ENCODE data around the gene CAPN8.

The CAPN8 gene

DNA sequence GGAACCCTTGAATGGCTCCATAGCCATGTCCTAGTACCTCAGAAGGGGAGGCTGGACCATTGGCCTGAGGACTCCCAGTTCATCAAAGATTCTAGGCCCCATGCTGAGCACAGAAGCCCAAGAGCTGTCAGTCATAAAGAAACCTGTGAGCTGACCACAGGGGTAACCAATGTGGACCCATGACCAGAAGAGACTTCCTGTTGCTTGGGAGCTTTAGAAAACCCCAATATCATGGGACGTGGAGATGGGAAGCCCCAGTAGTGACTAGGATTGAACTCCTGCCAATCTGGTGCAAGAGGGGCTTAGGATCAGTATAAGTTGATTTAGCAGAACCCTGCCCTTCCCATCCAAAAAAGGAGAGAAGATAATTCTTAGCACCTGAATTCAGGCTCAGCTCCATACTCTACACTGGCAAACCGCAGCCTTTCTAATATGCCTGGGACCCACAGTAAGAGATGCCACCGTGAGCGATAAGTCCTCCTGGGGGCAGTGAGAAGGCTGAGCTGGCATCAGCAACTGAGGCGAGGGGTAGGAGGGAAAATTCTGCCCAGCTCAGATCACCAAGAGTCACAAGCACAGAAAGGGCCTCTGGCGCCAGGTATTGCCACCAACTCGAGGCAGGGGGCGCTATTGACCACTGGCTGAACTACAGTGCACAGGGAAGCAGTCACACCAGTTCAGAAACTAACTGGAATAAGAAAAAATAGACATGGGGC, 108.9 kb downstream of the CAPN8 start:
- Histone ChIP-seq H3K4me3 (ENCODE audit: low read length in 2 of 2) (no peak overlapping the region), H3K36me3 (ENCODE audit: control insufficient read depth in 2 of 2, insufficient read depth in 2 of 2, low read length in 2 of 2) (peaks cover 0 to 5% of the 10 kb centered on the region in 2 donors), H3K9ac (ENCODE audit: low read depth in 1 of 2, low read length in 2 of 2) (no peak overlapping the region), H3K27ac (ENCODE audit: low read depth in 2 of 2, low read length in 2 of 2) (no peak overlapping the region), H3K27me3 (ENCODE audit: control insufficient read depth in 2 of 2, insufficient read depth in 2 of 2, low read length in 2 of 2) (no peaks in the 10 kb centered on the region), H3K4me1 (ENCODE audit: control insufficient read depth in 2 of 2, insufficient read depth in 2 of 2, low read length in 2 of 2) (no peaks in the 10 kb centered on the region), H3K9me3 (ENCODE audit: control insufficient read depth in 2 of 2, low read length in 2 of 2) (no peaks in the 10 kb centered on the region)

DNA sequence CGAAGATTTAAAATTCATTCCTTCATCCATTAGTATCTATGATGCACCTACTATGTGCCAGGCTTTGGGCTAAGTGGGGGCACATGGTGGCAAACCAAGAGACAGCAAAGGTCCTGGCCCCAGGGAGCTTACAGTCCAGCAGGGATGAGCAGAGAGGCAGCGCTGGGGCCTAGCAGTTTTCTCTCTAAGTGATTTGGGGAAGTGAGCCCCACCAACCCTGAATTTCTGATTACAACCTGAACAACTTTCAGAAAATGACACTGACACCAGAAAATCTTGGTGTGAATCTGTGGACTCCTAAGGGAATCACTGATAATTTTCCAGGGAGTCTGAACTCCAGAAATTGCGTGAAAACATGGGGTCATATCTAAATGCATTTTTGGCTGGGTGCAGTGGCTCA, 111.5 kb downstream of the CAPN8 start:
- Histone ChIP-seq H3K27me3 (ENCODE audit: control insufficient read depth in 2 of 2, insufficient read depth in 2 of 2, low read length in 2 of 2) (no peaks in the 10 kb centered on the region), H3K4me1 (ENCODE audit: control insufficient read depth in 2 of 2, insufficient read depth in 2 of 2, low read length in 2 of 2) (peaks cover 8 to 9% of the 10 kb centered on the region in 2 donors), H3K4me3 (ENCODE audit: low read length in 2 of 2) (no peak overlapping the region), H3K9me3 (ENCODE audit: control insufficient read depth in 2 of 2, low read length in 2 of 2) (no peaks in the 10 kb centered on the region), H3K9ac (ENCODE audit: low read depth in 1 of 2, low read length in 2 of 2) (no peak overlapping the region), H3K27ac (ENCODE audit: low read depth in 2 of 2, low read length in 2 of 2) (no peak overlapping the region), H3K36me3 (ENCODE audit: control insufficient read depth in 2 of 2, insufficient read depth in 2 of 2, low read length in 2 of 2) (peaks cover 0 to 5% of the 10 kb centered on the region in 2 donors)

DNA sequence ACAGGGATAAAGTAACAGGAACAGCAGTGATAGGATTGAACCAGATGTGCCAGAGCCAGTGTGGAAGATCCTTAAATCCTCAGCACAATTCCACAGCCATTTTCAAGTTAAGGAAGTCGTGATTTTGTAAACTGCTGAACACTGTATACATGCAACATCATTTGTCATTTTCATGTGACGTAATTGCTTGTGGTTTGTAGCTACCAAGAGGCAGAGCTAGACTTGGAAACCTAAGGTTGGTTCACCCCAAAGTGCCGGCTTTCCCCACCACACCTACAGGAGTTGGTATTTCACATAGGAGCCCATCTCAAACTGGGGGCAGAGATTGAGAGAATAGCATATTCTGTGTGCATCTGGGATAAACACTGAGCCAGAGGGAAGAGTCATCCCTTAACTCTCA, 113.9 kb downstream of the CAPN8 start:
- no peak overlapping the region for H3K4me3 ChIP-seq (ENCODE audit: low read length in 2 of 2)
- H3K36me3 ChIP-seq (ENCODE audit: control insufficient read depth in 2 of 2, insufficient read depth in 2 of 2, low read length in 2 of 2): no peaks in the 10 kb centered on the region
- no peaks in the 10 kb centered on the region for H3K27me3 ChIP-seq (ENCODE audit: control insufficient read depth in 2 of 2, insufficient read depth in 2 of 2, low read length in 2 of 2)
- H3K4me1 ChIP-seq (ENCODE audit: control insufficient read depth in 2 of 2, insufficient read depth in 2 of 2, low read length in 2 of 2): peaks cover 8 to 9% of the 10 kb centered on the region in 2 donors
- no peaks in the 10 kb centered on the region for H3K9me3 ChIP-seq (ENCODE audit: control insufficient read depth in 2 of 2, low read length in 2 of 2)
- H3K9ac ChIP-seq (ENCODE audit: low read depth in 1 of 2, low read length in 2 of 2): no peak overlapping the region
- H3K27ac ChIP-seq (ENCODE audit: low read depth in 2 of 2, low read length in 2 of 2): no peak overlapping the region

DNA sequence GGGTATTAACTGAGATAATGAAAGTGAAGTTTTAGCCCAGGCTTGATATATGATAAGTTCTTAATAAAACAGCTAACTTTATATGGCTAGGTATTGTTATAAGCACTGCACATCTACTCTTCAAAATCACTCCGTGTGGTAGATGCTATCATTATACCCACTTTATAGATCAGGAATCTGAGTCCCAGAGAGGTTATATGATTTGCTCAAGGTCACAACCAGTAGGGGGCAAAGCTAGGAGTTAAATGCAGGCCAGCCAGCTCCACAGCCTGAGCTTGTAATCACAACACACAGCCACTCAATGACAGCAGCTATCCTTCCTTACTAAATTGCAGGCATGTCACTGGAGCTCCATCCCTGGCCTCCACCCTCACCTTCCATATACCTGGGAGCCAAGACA, 115.8 kb downstream of the CAPN8 start:
- Histone ChIP-seq H3K4me1 (ENCODE audit: control insufficient read depth in 2 of 2, insufficient read depth in 2 of 2, low read length in 2 of 2) (peaks cover 8 to 14% of the 10 kb centered on the region in 2 donors), H3K9ac (ENCODE audit: low read depth in 1 of 2, low read length in 2 of 2) (no peak overlapping the region), H3K27ac (ENCODE audit: low read depth in 2 of 2, low read length in 2 of 2) (no peak overlapping the region), H3K9me3 (ENCODE audit: control insufficient read depth in 2 of 2, low read length in 2 of 2) (no peaks in the 10 kb centered on the region), H3K36me3 (ENCODE audit: control insufficient read depth in 2 of 2, insufficient read depth in 2 of 2, low read length in 2 of 2) (no peaks in the 10 kb centered on the region), H3K4me3 (ENCODE audit: low read length in 2 of 2) (no peak overlapping the region), H3K27me3 (ENCODE audit: control insufficient read depth in 2 of 2, insufficient read depth in 2 of 2, low read length in 2 of 2) (no peaks in the 10 kb centered on the region)

DNA sequence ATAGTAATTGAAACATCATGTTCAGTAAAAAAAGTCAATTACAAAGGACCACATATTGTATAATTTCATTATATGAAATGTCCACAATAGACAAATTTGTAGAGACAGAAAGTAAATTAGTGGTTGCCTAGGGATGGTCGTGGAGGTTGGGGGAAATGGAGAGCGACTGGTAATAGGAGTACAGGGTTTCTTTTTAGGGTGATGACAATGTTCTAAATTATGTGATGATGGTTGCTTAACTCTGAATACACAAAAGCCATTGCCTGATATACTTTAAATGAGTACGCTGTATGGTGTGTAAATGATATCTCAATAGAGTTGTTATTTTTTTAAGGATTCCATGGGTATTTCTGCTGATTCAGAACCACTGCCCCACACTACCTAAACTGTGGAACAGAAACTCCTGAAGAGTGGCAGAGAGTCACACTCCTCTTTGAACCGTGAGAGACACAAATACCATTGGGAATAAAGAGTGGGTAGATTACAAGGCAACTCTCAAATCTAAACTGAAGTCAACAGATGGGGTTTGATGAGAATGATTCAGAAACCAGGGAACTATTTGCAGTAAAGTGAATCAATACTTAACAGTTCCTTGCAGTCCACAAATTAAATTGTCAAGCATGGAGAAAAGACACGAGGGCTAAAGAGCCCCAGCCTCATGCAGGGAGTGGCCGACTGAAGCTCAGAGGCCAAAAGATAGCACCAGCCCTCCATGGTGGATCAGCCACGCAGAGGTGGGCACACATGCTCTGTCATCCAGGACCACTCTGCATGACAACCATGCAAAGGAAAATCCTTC, 118.0 kb downstream of the CAPN8 start:
- no peak overlapping the region for H3K27ac ChIP-seq (ENCODE audit: low read depth in 2 of 2, low read length in 2 of 2)
- no peaks in the 10 kb centered on the region for H3K27me3 ChIP-seq (ENCODE audit: control insufficient read depth in 2 of 2, insufficient read depth in 2 of 2, low read length in 2 of 2)
- peaks cover 8 to 14% of the 10 kb centered on the region in 2 donors for H3K4me1 ChIP-seq (ENCODE audit: control insufficient read depth in 2 of 2, insufficient read depth in 2 of 2, low read length in 2 of 2)
- no peaks in the 10 kb centered on the region for H3K9me3 ChIP-seq (ENCODE audit: control insufficient read depth in 2 of 2, low read length in 2 of 2)
- H3K36me3 ChIP-seq (ENCODE audit: control insufficient read depth in 2 of 2, insufficient read depth in 2 of 2, low read length in 2 of 2): no peaks in the 10 kb centered on the region
- H3K4me3 ChIP-seq (ENCODE audit: low read length in 2 of 2): no peak overlapping the region
- H3K9ac ChIP-seq (ENCODE audit: low read depth in 1 of 2, low read length in 2 of 2): no peak overlapping the region

DNA sequence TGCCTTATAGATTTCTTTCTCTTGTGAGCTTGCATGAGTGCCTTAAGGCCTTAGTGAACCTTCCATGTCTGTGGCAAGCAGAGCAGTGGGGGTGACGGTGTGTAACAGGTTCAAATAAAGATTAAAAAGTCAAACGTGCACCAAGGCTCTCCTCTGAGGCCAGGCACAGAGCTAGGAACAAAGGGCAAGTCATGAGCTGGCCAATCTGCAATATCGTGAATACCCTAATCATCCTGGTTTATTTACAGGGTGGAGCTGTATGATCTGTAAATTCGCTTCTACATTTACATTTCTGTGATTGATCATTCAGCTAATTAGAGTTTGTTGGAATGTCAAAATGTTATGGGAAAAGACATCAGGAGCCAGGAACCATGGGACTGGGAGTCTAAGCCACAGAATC, 120.2 kb downstream of the CAPN8 start:
- H3K4me1 ChIP-seq (ENCODE audit: control insufficient read depth in 2 of 2, insufficient read depth in 2 of 2, low read length in 2 of 2): peaks cover 8 to 10% of the 10 kb centered on the region in 2 donors
- no peak overlapping the region for H3K27ac ChIP-seq (ENCODE audit: low read depth in 2 of 2, low read length in 2 of 2)
- H3K27me3 ChIP-seq (ENCODE audit: control insufficient read depth in 2 of 2, insufficient read depth in 2 of 2, low read length in 2 of 2): no peaks in the 10 kb centered on the region
- no peak overlapping the region for H3K4me3 ChIP-seq (ENCODE audit: low read length in 2 of 2)
- no peak overlapping the region for H3K9ac ChIP-seq (ENCODE audit: low read depth in 1 of 2, low read length in 2 of 2)
- no peaks in the 10 kb centered on the region for H3K36me3 ChIP-seq (ENCODE audit: control insufficient read depth in 2 of 2, insufficient read depth in 2 of 2, low read length in 2 of 2)
- no peaks in the 10 kb centered on the region for H3K9me3 ChIP-seq (ENCODE audit: control insufficient read depth in 2 of 2, low read length in 2 of 2)

DNA sequence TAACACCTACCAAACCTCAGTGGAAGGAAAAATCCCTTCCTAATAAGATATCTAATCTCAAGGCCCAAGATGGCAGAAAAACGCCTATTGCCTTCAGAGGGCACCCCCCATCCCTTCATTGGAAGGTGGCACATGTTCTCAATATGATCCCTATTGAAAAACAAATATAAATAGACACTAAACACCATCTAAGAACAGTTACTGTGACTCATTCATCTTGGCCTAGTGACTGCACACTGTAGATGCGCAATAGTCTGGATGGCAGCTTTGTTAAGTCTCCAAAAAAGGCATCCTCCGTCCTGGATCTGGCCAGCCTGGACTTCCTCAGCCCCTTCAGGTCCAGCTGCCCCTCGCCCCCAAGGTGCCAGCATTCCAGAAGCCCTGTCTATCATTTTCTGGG, 121.9 kb downstream of the CAPN8 start:
- H3K4me1 ChIP-seq (ENCODE audit: control insufficient read depth in 2 of 2, insufficient read depth in 2 of 2, low read length in 2 of 2): peaks cover 0 to 5% of the 10 kb centered on the region in 2 donors
- no peaks in the 10 kb centered on the region for H3K36me3 ChIP-seq (ENCODE audit: control insufficient read depth in 2 of 2, insufficient read depth in 2 of 2, low read length in 2 of 2)
- H3K9ac ChIP-seq (ENCODE audit: low read depth in 1 of 2, low read length in 2 of 2): no peak overlapping the region
- H3K27ac ChIP-seq (ENCODE audit: low read depth in 2 of 2, low read length in 2 of 2): no peak overlapping the region
- H3K4me3 ChIP-seq (ENCODE audit: low read length in 2 of 2): no peak overlapping the region
- peaks cover 0 to 4% of the 10 kb centered on the region in 2 donors for H3K27me3 ChIP-seq (ENCODE audit: control insufficient read depth in 2 of 2, insufficient read depth in 2 of 2, low read length in 2 of 2)
- H3K9me3 ChIP-seq (ENCODE audit: control insufficient read depth in 2 of 2, low read length in 2 of 2): no peaks in the 10 kb centered on the region

DNA sequence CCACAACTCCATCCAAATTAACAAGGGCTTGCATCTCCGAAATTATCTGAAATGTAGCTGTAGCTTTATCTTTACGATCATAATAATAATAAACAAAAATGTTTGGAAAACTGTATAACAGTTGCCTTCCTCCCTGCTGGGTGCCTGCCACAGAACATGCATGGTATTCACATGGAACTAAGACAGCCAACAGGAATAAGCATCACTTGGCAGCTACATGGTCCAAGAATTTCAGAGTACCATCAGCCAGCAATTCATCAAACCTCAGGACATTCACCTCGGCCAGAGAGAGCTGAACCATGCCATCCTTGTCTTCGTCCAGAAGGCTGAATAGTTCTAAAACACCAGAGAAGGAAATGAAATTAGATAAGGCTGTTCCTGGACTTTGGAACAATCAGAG, 122.7 kb downstream of the CAPN8 start:
- no peaks in the 10 kb centered on the region for H3K36me3 ChIP-seq (ENCODE audit: control insufficient read depth in 2 of 2, insufficient read depth in 2 of 2, low read length in 2 of 2)
- no peak overlapping the region for H3K27ac ChIP-seq (ENCODE audit: low read depth in 2 of 2, low read length in 2 of 2)
- H3K9ac ChIP-seq (ENCODE audit: low read depth in 1 of 2, low read length in 2 of 2): no peak overlapping the region
- no peak overlapping the region for H3K4me3 ChIP-seq (ENCODE audit: low read length in 2 of 2)
- no peaks in the 10 kb centered on the region for H3K9me3 ChIP-seq (ENCODE audit: control insufficient read depth in 2 of 2, low read length in 2 of 2)
- H3K27me3 ChIP-seq (ENCODE audit: control insufficient read depth in 2 of 2, insufficient read depth in 2 of 2, low read length in 2 of 2): peaks cover 0 to 4% of the 10 kb centered on the region in 2 donors
- H3K4me1 ChIP-seq (ENCODE audit: control insufficient read depth in 2 of 2, insufficient read depth in 2 of 2, low read length in 2 of 2): peaks cover 0 to 5% of the 10 kb centered on the region in 2 donors

DNA sequence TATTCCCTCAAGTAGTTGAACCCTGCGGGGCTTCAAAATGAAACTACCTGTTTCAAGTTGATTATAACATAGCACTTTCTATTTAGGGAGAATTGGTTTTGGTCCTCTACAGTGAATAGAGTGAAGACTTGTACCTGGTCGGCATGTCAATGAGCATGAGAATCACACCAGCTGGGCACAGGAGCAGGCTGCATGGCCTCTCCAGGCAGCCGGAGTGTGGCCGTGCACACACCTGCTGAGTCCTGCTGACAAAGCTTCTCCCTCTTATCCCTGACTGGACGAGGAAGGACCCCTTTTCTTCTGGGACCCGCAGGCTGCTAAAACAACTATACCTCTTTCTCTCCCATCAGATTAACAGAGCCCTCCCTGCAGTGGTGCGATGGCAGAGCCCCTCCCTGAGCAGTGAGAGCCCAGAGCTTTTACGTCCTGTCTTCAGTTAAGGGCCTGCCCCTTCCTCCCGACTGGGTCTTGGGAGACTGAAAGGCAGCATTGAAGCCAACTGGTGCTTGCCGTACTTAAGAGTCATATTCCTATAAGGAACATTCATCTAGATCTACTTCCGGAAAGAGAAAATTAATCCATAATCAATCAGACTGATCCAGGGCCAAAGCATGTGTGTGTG, 124.9 kb downstream of the CAPN8 start:
- Histone ChIP-seq H3K27me3 (ENCODE audit: control insufficient read depth in 2 of 2, insufficient read depth in 2 of 2, low read length in 2 of 2) (peaks cover 0 to 4% of the 10 kb centered on the region in 2 donors), H3K4me1 (ENCODE audit: control insufficient read depth in 2 of 2, insufficient read depth in 2 of 2, low read length in 2 of 2) (peaks cover 0 to 5% of the 10 kb centered on the region in 2 donors), H3K9ac (ENCODE audit: low read depth in 1 of 2, low read length in 2 of 2) (no peak overlapping the region), H3K9me3 (ENCODE audit: control insufficient read depth in 2 of 2, low read length in 2 of 2) (no peaks in the 10 kb centered on the region), H3K36me3 (ENCODE audit: control insufficient read depth in 2 of 2, insufficient read depth in 2 of 2, low read length in 2 of 2) (no peaks in the 10 kb centered on the region), H3K27ac (ENCODE audit: low read depth in 2 of 2, low read length in 2 of 2) (no peak overlapping the region), H3K4me3 (ENCODE audit: low read length in 2 of 2) (no peak overlapping the region)

DNA sequence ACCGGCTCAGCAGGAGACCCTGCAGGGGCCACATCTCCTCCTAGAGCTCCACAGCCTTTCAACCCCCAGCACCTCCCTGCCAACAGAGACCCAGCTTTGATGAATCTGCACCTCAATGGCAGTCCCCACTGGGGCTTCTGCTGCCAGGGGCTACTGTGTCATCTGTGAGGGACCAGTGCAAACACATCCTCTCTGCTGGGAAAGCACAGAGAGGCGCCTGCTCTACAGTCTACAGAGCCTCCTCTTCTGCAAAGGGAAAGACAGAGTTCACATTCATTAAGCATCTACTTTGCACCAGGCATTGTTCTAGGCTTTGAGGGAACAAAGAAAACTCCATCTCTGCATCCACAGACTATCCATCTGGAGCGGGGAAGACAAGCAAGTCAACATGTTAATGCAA, 125.8 kb downstream of the CAPN8 start:
- Histone ChIP-seq H3K27me3 (ENCODE audit: control insufficient read depth in 2 of 2, insufficient read depth in 2 of 2, low read length in 2 of 2) (peaks cover 0 to 4% of the 10 kb centered on the region in 2 donors), H3K36me3 (ENCODE audit: control insufficient read depth in 2 of 2, insufficient read depth in 2 of 2, low read length in 2 of 2) (no peaks in the 10 kb centered on the region), H3K9me3 (ENCODE audit: control insufficient read depth in 2 of 2, low read length in 2 of 2) (no peaks in the 10 kb centered on the region), H3K27ac (ENCODE audit: low read depth in 2 of 2, low read length in 2 of 2) (no peak overlapping the region), H3K4me1 (ENCODE audit: control insufficient read depth in 2 of 2, insufficient read depth in 2 of 2, low read length in 2 of 2) (no peaks in the 10 kb centered on the region), H3K4me3 (ENCODE audit: low read length in 2 of 2) (no peak overlapping the region), H3K9ac (ENCODE audit: low read depth in 1 of 2, low read length in 2 of 2) (no peak overlapping the region)
